ENCODE data around the gene EEIG2.

GRCh38 chr1:108565081-108565480 lies 5.2 kb downstream of the EEIG2 start:
- TF ChIP-seq POLR2A (IDR thresholded peaks at IDR 0.05), result no peak
- TF ChIP-seq, protein P1, sequence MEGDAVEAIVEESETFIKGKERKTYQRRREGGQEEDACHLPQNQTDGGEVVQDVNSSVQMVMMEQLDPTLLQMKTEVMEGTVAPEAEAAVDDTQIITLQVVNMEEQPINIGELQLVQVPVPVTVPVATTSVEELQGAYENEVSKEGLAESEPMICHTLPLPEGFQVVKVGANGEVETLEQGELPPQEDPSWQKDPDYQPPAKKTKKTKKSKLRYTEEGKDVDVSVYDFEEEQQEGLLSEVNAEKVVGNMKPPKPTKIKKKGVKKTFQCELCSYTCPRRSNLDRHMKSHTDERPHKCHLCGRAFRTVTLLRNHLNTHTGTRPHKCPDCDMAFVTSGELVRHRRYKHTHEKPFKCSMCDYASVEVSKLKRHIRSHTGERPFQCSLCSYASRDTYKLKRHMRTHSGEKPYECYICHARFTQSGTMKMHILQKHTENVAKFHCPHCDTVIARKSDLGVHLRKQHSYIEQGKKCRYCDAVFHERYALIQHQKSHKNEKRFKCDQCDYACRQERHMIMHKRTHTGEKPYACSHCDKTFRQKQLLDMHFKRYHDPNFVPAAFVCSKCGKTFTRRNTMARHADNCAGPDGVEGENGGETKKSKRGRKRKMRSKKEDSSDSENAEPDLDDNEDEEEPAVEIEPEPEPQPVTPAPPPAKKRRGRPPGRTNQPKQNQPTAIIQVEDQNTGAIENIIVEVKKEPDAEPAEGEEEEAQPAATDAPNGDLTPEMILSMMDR (IDR thresholded peaks at IDR 0.05), result no peak
